Measurements from ENCODE around the gene NRAP.

- TF ChIP-seq YY1 (IDR thresholded peaks at IDR 0.05; ENCODE audit: insufficient read depth, insufficient read length) (no peak), SUZ12 (IDR thresholded peaks at IDR 0.05; ENCODE audit: extremely low read depth, insufficient read depth, insufficient read length) (no peak)
Measured at GRCh38 chr10:113550365-113550764, 113.5 kb downstream of the NRAP start.
